Thymus (tissue), 11 donors: ENCODE results near the gene RFX3. TPM values are rescaled to one million over a fixed set of nuclear protein-coding genes. Genes with fewer than 3 reads are reported as not detected.

Experiments
- DNase-seq, 9 donors: peaks; one replicate each; pipeline ENCODE4 v3.0.0-alpha.2; 2013; ENCODE audit warnings: low spot score in 9 of 9, low read depth in 6 of 9, missing footprints in 1 of 9
- H3K27ac ChIP-seq, 2 donors: one replicate each; pipeline ENCODE4 v1.5.1; 2013; ENCODE audit warnings: control low read depth in 1 of 2, low read depth in 1 of 2, low read length in 1 of 2, mild to moderate bottlenecking in 1 of 2, moderate library complexity in 1 of 2
- H3K27me3 ChIP-seq, 2 donors: one replicate each; pipeline ENCODE4 v1.5.1; 2013; ENCODE audit warnings: low read length in 1 of 2; ENCODE audit not compliant: control insufficient read depth in 2 of 2, insufficient read depth in 1 of 2
- H3K36me3 ChIP-seq, 2 donors: one replicate each; pipeline ENCODE4 v1.5.1; 2013; ENCODE audit warnings: low read length in 1 of 2, mild to moderate bottlenecking in 1 of 2, moderate library complexity in 1 of 2; ENCODE audit not compliant: control insufficient read depth in 2 of 2, insufficient read depth in 2 of 2
- H3K4me1 ChIP-seq, 2 donors: one replicate each; pipeline ENCODE4 v1.5.1; 2013; ENCODE audit warnings: low read length in 2 of 2; ENCODE audit not compliant: control insufficient read depth in 2 of 2, insufficient read depth in 2 of 2
- H3K4me3 ChIP-seq, 2 donors: one replicate each; pipeline ENCODE4 v1.5.1; 2013; ENCODE audit warnings: low read length in 2 of 2, control low read depth in 1 of 2, mild to moderate bottlenecking in 1 of 2
- H3K9me3 ChIP-seq, 2 donors: one replicate each; pipeline ENCODE4 v1.5.1; 2013; ENCODE audit warnings: low read length in 1 of 2, mild to moderate bottlenecking in 1 of 2; ENCODE audit not compliant: control insufficient read depth in 2 of 2, insufficient read depth in 1 of 2
- WGBS: extraction: QIAGEN DNeasy Blood & Tissue Kit; methylation state at CpG from one replicate; pipeline ENCODE4 v1.1.7; 2013; 5-methylcytosine and 5-hydroxymethylcytosine counted together
- polyA plus RNA-seq: library from polyadenylated mRNA; stranded (reverse); fragments of 200-250 nt; gene quantifications from one replicate; pipeline ENCODE4 v1.2.3, GENCODE V29; 2013
- total RNA-seq: library from RNA; stranded (reverse); fragments of 120-200 nt; gene quantifications from one replicate; pipeline ENCODE4 v1.2.4, GENCODE V29; 2013
- donor health status: healthy.

RFX3 gene
- total and polyA plus RNA-seq, 2 donors, result 5.1 to 7.8 TPM

DNA sequence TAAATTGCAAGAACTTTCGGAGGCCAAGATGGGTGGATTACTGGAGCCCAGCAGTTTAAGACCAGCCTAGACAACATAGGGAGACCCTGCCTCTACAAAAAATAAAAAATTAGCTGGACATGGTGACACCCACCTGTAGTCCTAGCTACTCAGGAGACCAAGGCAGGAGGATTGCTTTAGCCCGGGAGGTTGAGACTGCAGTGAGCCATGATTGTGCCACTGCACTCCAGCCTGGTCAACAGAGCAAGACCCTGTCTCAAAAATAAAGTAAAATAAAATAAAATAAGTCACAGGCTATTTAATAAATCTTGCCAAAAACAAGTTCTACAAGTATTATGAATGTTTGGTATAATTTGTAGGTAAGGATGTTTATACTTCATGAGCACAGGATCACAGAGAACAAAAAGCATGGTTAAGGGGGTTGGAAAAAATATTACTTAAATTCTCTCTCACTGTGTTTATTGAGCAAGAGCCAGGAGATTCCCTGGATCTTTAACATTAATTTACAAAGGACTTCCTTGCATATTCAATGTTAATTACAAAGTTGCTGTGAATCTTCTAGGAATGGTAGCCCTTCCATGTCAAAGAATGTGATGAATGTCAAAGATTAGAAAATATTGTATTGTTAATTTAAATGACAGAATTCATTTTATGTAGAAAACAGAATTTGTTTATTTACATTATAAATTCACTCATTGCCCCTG is 164.0 kb downstream of the RFX3 start:
- Histone ChIP-seq H3K27ac (no peak overlapping the region), H3K4me3 (no peak overlapping the region), H3K9me3 (no peaks in the 10 kb centered on the region), H3K36me3 (no peaks in the 10 kb centered on the region), H3K27me3 (no peaks in the 10 kb centered on the region), H3K4me1 (no peaks in the 10 kb centered on the region)
- no peak for DNase-seq
- 99% methylated on average over 2 of the region's 2 CpGs for WGBS

DNA sequence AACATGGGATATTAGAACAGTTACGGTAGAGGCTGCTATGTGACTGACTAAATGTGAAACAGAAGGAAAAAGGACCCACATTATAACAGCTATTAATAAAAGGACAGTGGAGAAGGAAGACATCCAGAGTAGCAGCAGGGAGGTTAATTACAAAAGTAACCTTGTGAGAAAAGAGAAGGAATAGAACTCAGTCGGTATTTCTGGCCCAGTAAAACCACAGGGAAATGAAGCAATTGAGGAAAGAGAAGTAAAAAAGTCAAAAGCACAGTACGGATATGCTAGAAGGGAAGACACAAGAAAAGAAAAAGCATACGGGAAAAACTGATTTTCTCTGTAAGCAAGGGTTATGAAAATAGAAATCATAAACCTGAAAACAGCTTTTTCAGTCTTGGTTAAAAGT is 164.7 kb downstream of the RFX3 start:
- Histone ChIP-seq H3K27me3 (no peaks in the 10 kb centered on the region), H3K27ac (no peak overlapping the region), H3K36me3 (no peaks in the 10 kb centered on the region), H3K4me3 (no peak overlapping the region), H3K9me3 (no peaks in the 10 kb centered on the region), H3K4me1 (no peaks in the 10 kb centered on the region)
- DNase-seq, result no peak
- WGBS, result 94% methylated on average over 4 of the region's 4 CpGs

DNA sequence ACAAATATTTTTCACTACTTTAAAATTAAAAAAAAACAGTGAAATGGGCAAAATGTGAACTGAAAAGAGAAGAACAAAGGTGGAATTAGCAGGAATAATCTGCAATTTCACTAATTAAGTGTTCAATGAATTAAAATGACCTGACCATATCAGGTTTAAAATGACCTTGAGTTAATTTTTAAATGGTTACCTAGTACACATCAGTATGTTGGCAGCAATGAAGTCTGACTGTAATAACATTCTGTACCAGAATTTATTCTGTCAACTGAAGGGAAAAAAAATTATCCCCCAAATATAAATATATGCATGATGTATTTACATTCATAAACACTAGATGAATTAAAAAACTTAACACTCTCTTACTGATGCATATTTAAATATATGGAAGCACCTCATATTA is 165.6 kb downstream of the RFX3 start:
- no peak for DNase-seq
- H3K36me3 ChIP-seq, result no peaks in the 10 kb centered on the region
- H3K4me1 ChIP-seq, result no peaks in the 10 kb centered on the region
- no peak overlapping the region for H3K4me3 ChIP-seq
- no peak overlapping the region for H3K27ac ChIP-seq
- H3K27me3 ChIP-seq, result no peaks in the 10 kb centered on the region
- H3K9me3 ChIP-seq, result no peaks in the 10 kb centered on the region

DNA sequence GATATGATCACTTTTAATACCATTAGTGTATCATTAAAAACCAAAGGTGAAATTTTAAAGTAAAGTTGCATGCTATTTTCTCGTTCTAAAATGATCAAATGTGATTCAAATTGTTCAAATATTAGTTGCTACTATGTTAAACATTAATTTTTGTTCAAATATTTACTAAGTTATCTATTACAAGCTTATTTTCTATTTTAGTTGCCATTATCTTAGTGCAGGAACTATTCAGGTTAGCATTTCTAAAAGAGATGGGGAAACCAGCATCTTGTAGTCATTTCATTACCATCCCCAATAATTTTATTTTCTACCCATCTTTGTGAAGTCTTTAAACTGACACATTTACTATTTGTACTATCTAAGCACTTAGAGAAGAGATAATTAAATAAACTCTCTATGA is 166.0 kb downstream of the RFX3 start:
- 98% methylated on average over 1 of the region's 1 CpG for WGBS
- Histone ChIP-seq H3K4me1 (no peaks in the 10 kb centered on the region), H3K27me3 (no peaks in the 10 kb centered on the region), H3K27ac (no peak overlapping the region), H3K36me3 (no peaks in the 10 kb centered on the region), H3K9me3 (no peaks in the 10 kb centered on the region), H3K4me3 (no peak overlapping the region)
- no peak for DNase-seq

DNA sequence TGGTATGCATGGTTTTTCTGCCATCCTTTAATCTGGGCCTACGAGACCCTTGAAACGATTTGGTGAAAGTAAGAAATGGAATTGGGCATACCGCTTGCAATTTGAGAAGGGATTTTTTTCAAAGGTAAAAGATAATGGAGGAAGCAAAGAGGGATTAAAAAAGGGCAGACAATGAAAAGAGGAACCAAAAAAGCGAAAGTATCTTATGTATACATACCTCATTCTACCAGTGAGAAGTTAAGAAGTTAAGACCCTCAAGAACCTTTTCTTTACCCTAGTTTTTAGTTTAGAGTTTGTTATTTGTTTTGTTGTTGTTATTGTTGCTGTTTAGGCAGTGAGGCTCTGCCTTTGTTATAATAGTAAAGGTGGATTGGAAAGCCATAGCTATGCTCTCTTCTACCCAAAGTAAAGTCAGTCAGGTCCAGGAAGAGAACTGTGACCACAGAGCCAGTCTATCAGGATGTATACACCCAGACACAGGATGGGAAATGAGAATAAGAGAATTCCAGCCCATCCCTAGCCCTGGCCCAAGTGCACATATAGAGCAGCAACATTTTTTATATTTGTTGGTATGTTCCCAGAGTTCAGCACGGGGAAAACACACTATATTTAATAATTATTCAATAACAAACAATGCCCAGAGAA is 166.6 kb downstream of the RFX3 start:
- Histone ChIP-seq H3K27me3 (no peaks in the 10 kb centered on the region), H3K9me3 (no peaks in the 10 kb centered on the region), H3K36me3 (no peaks in the 10 kb centered on the region), H3K4me1 (no peaks in the 10 kb centered on the region), H3K27ac (no peak overlapping the region), H3K4me3 (no peak overlapping the region)
- no peak for DNase-seq
- WGBS, result 98% methylated on average over 5 of the region's 5 CpGs

DNA sequence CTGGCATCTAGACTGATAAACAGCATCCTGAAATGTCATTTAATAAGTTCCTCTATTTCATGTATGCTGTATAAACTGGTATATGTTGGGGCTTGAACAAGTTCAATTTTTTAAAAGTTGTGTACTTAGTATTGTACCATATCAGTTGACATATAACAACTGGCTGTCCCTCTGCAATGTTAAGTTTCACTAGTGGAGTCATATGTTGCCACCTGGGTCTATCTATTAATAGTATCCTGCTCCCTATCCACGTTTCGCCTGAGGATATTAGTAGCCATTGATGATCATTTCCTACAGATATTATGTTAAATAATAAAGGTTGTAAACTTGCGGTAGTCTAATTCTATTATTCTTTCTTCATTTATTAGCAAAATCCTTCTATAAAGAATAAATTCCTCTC is 177.6 kb downstream of the RFX3 start:
- Histone ChIP-seq H3K4me3 (no peak overlapping the region), H3K36me3 (no peaks in the 10 kb centered on the region), H3K27me3 (no peaks in the 10 kb centered on the region), H3K4me1 (no peaks in the 10 kb centered on the region), H3K9me3 (no peaks in the 10 kb centered on the region), H3K27ac (no peak overlapping the region)
- DNase-seq, result no peak
- WGBS, result 95% methylated on average over 3 of the region's 3 CpGs

DNA sequence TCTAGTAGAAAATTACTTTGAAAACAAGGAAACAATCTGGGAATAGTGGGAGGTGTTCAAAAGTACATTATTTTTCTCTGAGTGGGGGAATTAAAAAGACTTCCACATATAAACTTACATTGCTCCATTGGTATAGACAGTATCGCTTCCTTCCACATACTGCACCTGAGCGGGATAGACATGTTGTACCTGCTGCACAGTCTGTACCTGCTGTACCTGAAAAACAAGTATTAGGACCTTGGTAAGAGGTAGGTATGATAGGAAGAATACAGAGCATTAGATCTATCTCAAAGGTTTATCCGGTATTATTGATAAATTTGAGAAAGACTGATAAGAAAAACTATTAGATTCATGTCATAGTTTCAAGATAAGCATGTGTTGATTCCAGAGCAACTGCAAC is 179.3 kb downstream of the RFX3 start:
- H3K27me3 ChIP-seq, result no peaks in the 10 kb centered on the region
- no peak overlapping the region for H3K27ac ChIP-seq
- no peaks in the 10 kb centered on the region for H3K36me3 ChIP-seq
- H3K4me3 ChIP-seq, result no peak overlapping the region
- over 99% methylated on average over 3 of the region's 3 CpGs for WGBS
- no peaks in the 10 kb centered on the region for H3K4me1 ChIP-seq
- DNase-seq, result no peak
- no peaks in the 10 kb centered on the region for H3K9me3 ChIP-seq

DNA sequence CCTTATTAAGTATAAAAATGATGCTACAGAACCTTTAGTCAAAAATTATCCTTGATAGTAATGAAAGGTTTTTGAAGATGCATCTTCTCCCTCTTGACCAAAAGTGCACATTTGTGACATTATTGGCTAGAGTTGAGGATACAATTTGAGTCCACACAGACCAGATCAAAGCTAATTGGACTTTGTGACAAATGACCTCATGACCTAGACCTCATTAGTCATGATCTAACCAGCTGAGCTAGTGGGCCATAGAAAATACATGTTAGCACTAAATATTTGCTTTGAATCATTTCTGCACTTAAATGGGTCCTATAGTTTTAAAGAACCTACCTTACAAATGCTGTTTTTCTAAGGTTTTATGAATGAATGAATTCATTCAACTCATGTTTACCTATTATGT is 182.1 kb downstream of the RFX3 start:
- H3K9me3 ChIP-seq, result no peaks in the 10 kb centered on the region
- H3K27ac ChIP-seq, result no peak overlapping the region
- H3K4me1 ChIP-seq, result no peaks in the 10 kb centered on the region
- DNase-seq, result no peak
- H3K36me3 ChIP-seq, result no peaks in the 10 kb centered on the region
- H3K27me3 ChIP-seq, result no peaks in the 10 kb centered on the region
- no peak overlapping the region for H3K4me3 ChIP-seq

DNA sequence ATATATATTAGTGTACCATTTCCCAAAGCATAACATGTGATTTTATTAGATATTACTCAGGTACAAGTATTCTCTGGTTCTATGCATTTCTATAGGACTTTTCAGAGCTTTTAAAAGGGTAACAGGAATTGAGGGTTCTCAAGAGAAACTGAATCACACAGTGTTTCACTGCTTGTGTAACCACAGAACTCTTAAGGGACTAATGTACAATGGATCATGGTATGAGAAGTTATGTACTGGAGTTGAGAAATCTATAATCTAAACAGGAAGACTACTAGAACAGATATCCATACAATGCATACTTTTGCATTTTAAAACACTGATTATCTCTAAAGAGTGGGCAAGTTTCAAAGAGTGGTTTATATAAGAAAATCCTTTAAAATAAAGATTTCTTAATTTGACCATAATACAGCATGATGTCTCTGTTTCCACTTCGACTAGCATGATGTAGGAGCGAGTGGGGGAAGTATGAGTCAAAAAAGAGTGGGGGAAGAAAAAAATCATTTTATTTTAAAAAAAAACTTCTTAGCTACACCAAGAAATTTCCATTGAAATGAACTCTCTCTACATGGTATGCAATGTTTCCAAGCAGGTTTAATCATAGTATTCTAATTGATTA is 183.5 kb downstream of the RFX3 start:
- WGBS, result 95% methylated on average over 2 of the region's 2 CpGs
- H3K9me3 ChIP-seq, result no peaks in the 10 kb centered on the region
- no peaks in the 10 kb centered on the region for H3K27me3 ChIP-seq
- DNase-seq, result no peak
- H3K4me1 ChIP-seq, result no peaks in the 10 kb centered on the region
- H3K27ac ChIP-seq, result no peak overlapping the region
- no peaks in the 10 kb centered on the region for H3K36me3 ChIP-seq
- no peak overlapping the region for H3K4me3 ChIP-seq
